WERI-Rb-1 (cell line): ENCODE data around the gene DDT.
"Not testable (repeated sequence)": the region's sequence is repeated elsewhere in the genome, so short reads cannot be mapped to it uniquely, and the experiment has no call there.

ENCODE experiments used
- DNase-seq: peaks from one replicate; pipeline ENCODE4 v3.0.0-alpha.2; 2020
- H3K27ac ChIP-seq: fragments of 250-450 bp; sonication (Bioruptor Pico); 2 replicates; pipeline ENCODE4 v1.5.1; 2020; ENCODE audit warnings: mild to moderate bottlenecking, moderate library complexity
- H3K27me3 ChIP-seq: fragments of 250-450 bp; sonication (Bioruptor Pico); 2 replicates; pipeline ENCODE4 v1.5.1; 2021; ENCODE audit warnings: mild to moderate bottlenecking, low read depth, moderate library complexity; ENCODE audit not compliant: insufficient read depth, severe bottlenecking
- H3K36me3 ChIP-seq: fragments of 250-450 bp; sonication (Bioruptor Pico); 2 replicates; pipeline ENCODE4 v1.5.1; 2020; ENCODE audit warnings: mild to moderate bottlenecking, moderate library complexity
- H3K4me3 ChIP-seq: 2 replicates; pipeline ENCODE4 v1.5.1; 2011; ENCODE audit warnings: low read depth, mild to moderate bottlenecking, control low read depth, low read length
- H3K9me3 ChIP-seq: fragments of 250-450 bp; sonication (Bioruptor Pico); 2 replicates; pipeline ENCODE4 v1.5.1; 2021; ENCODE audit warnings: mild to moderate bottlenecking, moderate library complexity; ENCODE audit not compliant: severe bottlenecking
- TF ChIP-seq, protein P1 (sequence below): IDR thresholded peaks from 2 replicates; pipeline ENCODE4 v1.5.1; 2011; ENCODE audit warnings: low read depth, mild to moderate bottlenecking, control low read depth, inconsistent platforms, low read length

The DDT gene

DNA sequence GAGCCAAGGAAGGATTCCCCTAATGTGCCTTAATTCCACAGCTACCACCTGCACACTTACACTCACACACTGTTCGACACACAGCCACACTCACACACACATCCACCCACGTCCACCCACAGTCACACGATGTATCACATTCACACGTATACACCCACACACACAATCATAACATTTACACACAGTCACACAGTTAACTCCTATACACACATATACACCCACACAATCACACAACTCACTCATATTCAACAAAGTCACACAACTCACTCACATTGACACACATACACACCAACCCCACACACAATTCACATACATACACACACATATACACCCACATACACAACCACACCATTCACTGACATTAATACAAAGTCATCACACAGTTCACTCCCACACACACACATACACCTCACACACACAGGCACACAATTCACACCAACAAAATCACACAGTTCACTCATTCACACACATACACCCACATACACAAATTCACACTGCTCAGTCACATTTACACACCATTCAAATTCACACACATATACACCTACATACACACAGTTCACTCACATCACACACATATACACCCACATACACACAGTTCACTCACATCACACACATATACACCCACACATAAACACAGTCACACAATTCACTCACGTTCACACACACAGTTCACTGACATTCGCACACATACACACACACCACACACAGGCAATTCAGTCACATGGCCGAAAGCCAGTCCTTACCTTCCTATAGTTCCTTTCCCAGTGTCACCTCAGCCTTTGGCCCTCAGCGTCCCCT lies 19.8 kb downstream of the DDT start:
- H3K36me3 ChIP-seq, H3K27ac ChIP-seq, H3K9me3 ChIP-seq, H3K27me3 ChIP-seq, DNase-seq, H3K4me3 ChIP-seq: not testable (repeated sequence)

DNA sequence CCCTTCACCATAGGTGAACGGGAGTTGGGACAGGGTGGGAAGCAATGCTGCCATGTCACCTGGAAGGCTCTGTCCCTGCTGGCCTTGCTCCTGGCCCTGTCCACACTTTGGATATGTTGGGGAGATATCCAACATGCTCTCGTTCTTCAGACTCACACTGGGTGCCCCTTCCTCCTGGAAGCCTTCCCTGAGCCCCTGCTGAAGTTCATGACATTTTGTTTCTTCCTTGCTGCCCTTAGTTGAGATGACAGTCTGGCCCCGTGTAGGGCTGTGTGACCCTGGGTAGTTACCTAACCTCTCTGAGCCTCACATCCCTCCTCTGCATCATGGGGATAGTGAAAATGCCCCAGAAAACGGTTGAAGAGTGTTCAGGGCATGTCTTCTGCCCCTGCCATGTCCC lies 20.8 kb downstream of the DDT start:
- not testable (repeated sequence) for H3K36me3 ChIP-seq, H3K9me3 ChIP-seq, H3K27me3 ChIP-seq, H3K4me3 ChIP-seq, H3K27ac ChIP-seq, DNase-seq

GRCh38 chr22:23952794-23953405 lies 21.3 kb downstream of the DDT start:
- not testable (repeated sequence) for H3K36me3 ChIP-seq, H3K9me3 ChIP-seq, H3K27ac ChIP-seq, H3K4me3 ChIP-seq, DNase-seq, H3K27me3 ChIP-seq

GRCh38 chr22:23951383-23951782 lies 22.9 kb downstream of the DDT start:
- not testable (repeated sequence) for DNase-seq, H3K27ac ChIP-seq, H3K4me3 ChIP-seq, H3K27me3 ChIP-seq, H3K9me3 ChIP-seq, H3K36me3 ChIP-seq

DNA sequence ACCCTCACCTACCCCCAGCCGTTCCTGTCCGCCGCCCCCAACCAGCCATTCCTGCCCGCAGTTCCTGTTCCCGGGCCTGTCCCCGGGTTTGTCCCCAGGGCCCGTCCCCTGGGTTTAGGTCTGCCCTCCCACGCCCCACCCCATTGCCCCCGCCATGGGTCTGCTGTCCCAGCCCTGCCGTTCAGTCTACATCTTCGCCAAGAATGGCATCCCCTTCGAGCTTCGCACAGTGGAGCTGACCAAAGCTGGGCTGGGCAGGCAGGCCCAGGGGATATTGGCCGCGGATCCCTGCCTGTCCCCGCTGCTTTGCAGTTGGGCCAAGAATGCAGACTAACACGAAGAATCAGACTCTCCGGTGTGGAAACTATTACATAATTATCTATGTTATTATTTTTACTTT lies 24.5 kb downstream of the DDT start:
- not testable (repeated sequence) for H3K27ac ChIP-seq, H3K27me3 ChIP-seq, H3K9me3 ChIP-seq, H3K4me3 ChIP-seq, H3K36me3 ChIP-seq, DNase-seq

GRCh38 chr22:23947391-23947790 lies 26.9 kb downstream of the DDT start:
- H3K27me3 ChIP-seq, DNase-seq, H3K9me3 ChIP-seq: not testable (repeated sequence)

DNA sequence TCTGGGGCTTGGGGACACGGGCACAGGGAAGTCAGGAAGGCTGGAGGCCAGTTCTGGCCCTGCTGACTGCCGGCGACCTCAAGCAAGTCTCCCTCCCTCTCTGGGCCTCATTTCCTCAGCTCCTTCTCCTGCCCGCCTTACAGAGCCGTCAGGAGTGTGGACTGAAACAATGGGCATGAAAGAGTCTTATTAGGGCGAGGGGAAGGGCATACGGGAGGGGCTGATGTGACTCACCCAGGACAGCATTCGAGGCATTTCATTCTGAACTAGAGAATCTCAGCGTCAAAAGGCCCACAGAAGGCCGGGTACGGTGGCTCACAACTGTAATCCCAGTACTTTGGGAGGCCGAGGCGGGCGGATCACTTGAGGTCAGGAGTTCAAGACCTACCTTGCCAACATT lies 34.1 kb downstream of the DDT start:
- H3K27ac ChIP-seq, H3K36me3 ChIP-seq, H3K27me3 ChIP-seq, H3K9me3 ChIP-seq, DNase-seq, H3K4me3 ChIP-seq: not testable (repeated sequence)

More at GRCh38 chr22:23947391-23947790, 26.9 kb downstream of the DDT start:
- H3K27ac ChIP-seq, H3K4me3 ChIP-seq, H3K36me3 ChIP-seq: not testable (repeated sequence)

DNA sequence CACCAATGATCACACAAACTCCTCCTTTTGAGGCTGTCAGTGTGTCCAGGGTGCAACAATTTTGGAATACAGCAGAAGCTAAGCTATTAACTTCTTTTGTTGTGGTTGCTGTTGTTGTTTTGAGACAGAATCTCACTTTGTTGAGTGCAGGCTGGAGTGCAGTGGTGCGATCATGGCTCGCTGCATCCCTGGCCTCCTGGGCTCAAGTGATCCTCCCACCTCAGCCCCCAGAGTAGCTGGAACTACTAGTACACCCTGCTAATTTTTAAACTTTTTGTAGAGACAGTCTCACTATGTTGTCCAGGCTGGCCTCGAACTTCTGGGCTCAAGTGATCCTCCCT lies 35.3 kb downstream of the DDT start:
- Histone ChIP-seq H3K36me3 (no peaks in the 10 kb centered on the region), H3K4me3 (no peak overlapping the region), H3K27me3 (no peaks in the 10 kb centered on the region), H3K27ac (no peak overlapping the region), H3K9me3 (no peaks in the 10 kb centered on the region)
- TF ChIP-seq, protein P1, sequence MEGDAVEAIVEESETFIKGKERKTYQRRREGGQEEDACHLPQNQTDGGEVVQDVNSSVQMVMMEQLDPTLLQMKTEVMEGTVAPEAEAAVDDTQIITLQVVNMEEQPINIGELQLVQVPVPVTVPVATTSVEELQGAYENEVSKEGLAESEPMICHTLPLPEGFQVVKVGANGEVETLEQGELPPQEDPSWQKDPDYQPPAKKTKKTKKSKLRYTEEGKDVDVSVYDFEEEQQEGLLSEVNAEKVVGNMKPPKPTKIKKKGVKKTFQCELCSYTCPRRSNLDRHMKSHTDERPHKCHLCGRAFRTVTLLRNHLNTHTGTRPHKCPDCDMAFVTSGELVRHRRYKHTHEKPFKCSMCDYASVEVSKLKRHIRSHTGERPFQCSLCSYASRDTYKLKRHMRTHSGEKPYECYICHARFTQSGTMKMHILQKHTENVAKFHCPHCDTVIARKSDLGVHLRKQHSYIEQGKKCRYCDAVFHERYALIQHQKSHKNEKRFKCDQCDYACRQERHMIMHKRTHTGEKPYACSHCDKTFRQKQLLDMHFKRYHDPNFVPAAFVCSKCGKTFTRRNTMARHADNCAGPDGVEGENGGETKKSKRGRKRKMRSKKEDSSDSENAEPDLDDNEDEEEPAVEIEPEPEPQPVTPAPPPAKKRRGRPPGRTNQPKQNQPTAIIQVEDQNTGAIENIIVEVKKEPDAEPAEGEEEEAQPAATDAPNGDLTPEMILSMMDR: no peak
- DNase-seq: no peak

- Histone ChIP-seq H3K27ac (no peak overlapping the region), H3K27me3 (no peaks in the 10 kb centered on the region), H3K9me3 (no peaks in the 10 kb centered on the region), H3K4me3 (no peak overlapping the region), H3K36me3 (no peaks in the 10 kb centered on the region)
- TF ChIP-seq, protein P1: no peak
- DNase-seq: no peak
Measured at GRCh38 chr22:23938328-23939016, 35.8 kb downstream of the DDT start.
